Stimulated activated CD4-positive, alpha-beta T cell treated with anti-CD3 and anti-CD28 coated beads, TNF-alpha, amount 100 ng/mL, for 48 hours (primary cell): ENCODE data around the gene PNMT.

Experiments
- DNase-seq, 3 donors: peaks; one replicate each; pipeline ENCODE4 v3.0.0-alpha.2; 2020; ENCODE audit warnings: low read depth in 3 of 3

PNMT gene

DNA sequence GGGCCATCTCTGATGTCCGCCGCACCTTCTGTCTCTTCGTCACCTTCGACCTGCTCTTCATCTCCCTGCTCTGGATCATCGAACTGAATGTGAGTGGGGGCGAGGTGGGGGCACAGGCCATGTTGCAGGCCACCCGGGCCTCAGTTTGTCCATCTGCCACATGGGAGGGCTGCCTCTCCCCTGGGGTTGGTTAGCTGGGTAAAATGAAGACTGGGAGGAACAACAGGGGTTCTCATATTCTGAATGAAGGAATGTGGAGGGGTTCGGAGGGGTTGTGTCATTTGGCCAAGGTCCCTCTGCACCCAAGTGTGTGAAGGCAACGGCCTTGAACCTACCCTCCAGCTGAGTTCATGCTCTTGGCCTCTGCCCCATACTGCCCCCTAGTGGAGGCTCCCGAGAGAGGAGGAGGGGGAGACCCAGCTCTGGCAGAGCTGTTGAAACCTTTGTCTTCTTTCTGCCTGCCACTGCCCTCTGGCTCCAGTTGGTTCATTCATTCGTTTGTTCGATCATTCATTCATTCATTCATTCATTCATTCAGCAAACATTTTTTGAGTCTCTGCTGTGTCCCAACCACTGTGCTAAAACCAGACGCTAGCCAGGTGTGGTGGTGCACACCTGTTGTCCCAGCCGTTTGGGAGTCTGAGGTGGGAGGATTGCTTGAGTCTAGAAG, 14.5 kb upstream of the PNMT start:
- peak; percentile 65 to 79 (median 77) for DNase-seq

DNA sequence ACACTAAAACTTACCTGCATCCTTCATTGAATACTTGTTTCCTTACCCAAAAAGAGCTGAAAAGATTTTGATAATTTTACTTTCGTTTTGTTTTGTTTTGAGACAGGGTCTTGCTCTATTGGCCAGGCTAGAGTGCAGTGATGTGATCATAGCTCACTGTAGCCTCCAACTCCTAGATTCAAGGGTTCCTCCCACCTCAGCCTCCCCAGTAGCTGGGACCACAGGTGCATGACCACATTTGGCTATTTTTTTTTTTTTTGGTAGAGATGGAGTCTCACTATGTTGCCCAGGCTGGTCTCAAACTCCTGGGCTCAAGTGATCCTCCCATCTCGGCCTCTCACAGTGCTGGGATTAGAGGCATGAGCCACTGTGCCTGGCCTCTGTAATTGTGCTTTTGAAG, 13.1 kb upstream of the PNMT start:
- no peak for DNase-seq

DNA sequence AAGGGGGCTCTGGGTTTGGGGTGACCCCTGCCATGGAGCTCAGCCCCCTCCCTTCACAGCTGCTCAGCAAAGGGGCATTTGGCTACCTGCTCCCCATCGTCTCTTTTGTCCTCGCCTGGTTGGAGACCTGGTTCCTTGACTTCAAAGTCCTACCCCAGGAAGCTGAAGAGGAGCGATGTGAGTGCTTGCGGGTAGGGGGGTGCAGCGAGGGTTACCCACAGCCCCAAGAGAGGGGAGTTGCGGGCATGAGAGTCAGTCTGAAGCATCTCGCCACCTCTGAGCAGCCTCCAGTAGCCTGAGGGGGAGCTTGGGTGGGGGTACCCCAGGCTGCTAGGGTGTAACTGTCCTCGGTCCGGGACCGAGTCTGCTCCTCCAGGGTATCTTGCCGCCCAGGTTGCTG, 9.9 kb upstream of the PNMT start:
- no peak for DNase-seq

DNA sequence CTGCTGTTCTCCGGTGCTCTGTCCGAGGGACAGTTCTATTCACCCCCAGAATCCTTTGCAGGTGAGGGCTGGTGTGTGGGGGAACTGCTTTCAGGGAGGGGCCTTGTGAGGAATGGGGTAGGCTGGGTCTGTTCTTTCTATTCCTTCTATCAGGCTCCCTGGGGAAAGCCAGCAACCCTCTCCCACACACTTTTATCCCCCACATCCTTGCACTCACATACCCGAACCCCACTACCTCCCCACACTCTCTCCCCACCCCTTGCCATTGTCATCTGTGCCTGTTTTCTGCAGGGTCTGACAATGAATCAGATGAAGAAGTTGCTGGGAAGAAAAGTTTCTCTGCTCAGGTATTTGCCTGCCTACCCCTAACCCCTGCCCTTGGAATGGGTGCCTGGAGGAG, 9.5 kb upstream of the PNMT start:
- no peak for DNase-seq

DNA sequence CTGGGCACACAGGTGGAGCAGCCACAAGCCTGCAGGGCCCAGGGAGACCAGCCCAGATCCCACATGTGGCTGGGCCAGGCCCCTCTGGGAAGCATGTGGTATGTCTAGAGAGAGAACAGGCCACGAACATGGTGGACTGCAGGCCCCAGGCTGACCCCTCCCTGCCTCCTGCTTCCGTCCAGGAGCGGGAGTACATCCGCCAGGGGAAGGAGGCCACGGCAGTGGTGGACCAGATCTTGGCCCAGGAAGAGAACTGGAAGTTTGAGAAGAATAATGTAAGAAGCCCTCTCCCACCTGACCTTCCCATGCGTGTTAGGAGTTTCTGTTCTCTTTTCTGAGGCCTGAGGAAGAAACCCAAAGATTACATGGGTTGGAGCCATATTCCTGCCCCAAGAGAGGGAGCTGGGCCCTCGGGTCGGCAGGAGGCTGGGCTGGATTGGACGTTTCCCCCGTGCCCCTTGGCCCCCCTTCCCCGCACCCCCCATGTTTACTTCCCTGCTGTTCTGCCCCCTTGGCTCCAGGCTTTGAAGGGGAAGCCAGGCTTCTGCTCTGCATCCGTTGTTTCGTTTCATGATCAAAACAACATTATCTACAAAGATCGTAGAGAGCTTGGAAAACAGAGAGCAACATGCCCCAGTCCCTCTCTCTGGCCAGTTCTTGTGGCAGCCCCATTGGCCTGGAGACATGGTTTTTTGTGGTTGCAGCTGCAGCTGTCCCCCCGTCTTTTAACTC, 8.8 kb upstream of the PNMT start:
- DNase-seq: no peak

DNA sequence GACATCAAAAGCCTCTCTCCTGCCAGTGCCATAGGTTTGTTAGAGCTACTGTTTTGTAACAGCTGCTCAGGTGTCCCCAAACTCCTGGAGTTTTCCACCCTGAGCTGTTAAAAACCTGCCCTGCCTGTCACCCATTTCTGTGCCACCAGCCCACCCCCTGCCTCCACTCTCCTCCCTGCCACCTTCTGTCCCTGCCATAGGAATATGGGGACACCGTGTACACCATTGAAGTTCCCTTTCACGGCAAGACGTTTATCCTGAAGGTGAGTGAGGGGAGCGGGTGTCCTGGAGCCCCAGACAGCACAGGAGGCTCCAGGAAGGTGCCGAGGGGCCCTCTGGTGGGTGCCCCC, 8.3 kb upstream of the PNMT start:
- no peak for DNase-seq

DNA sequence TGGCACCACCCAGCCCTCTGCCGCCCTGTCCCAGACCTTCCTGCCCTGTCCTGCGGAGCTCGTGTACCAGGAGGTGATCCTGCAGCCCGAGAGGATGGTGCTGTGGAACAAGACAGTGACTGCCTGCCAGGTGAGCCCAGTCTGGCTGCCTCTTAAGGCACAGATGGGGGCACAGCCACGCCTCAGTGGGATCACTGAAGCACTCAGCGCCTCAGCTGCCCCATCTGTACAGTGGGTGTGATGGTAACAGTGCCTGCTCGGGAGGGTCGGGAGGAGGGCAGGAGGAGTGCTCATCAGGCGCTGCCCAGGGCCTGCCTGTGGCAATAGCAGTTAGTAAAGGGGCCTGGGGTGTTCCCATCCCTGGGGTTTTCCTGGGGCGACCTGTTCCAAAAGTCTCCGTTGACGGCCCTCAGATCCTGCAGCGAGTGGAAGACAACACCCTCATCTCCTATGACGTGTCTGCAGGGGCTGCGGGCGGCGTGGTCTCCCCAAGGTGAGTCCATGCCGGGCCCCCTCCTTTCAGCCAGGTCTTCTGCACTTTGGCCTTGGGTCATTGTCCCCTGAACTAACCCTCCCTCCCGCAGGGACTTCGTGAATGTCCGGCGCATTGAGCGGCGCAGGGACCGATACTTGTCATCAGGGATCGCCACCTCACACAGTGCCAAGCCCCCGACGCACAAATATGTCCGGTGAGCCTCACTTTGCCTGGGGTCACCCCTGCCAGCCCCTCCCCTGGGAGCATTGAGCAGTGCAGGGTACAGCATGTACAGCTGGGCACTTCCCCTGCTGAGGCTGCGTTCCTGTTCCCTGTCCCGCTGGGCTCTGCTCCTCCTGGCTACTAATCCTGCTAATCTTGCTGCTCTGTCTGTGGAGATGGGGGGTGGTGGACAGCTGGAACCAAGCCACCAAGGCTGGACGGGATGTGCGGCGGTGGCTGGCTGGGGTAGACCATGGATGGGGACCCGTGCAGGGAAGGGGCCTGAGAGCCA, 7.6 kb upstream of the PNMT start:
- no peak for DNase-seq

DNA sequence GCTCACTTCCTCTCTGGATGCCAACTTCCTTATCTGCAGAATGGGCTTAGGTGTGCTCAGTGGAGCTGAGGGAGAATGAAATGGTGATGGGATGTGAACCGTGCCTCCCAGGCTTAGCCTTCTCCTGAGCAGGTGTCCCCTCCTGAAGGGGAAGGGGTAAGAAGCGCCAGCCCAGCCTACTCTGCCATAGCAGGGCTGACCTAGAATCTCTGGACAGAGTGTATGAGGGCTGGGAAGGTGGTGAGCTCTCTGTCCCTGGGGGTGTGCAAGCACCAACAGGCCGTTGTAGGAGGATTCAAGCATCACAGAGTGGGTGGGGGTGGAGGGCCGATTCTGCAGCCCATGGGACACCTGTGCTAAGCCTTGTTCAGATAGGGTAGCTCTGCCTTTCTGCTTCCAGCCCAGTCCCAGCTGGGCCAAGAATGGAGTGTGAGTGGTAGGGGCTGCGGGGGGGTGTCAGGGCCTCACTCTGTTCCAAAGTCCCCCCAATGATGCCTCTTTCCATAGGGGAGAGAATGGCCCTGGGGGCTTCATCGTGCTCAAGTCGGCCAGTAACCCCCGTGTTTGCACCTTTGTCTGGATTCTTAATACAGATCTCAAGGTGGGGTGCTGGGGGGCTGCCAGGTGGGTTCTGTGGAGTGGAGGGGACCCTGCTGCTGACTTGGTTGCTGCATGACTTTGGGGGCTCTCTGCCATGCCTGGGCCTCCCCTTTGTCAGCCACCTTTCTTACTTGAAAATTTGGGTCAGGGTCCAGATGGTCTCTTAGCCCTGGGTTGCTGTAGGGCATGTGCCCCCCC, 6.3 kb upstream of the PNMT start:
- no peak for DNase-seq

DNA sequence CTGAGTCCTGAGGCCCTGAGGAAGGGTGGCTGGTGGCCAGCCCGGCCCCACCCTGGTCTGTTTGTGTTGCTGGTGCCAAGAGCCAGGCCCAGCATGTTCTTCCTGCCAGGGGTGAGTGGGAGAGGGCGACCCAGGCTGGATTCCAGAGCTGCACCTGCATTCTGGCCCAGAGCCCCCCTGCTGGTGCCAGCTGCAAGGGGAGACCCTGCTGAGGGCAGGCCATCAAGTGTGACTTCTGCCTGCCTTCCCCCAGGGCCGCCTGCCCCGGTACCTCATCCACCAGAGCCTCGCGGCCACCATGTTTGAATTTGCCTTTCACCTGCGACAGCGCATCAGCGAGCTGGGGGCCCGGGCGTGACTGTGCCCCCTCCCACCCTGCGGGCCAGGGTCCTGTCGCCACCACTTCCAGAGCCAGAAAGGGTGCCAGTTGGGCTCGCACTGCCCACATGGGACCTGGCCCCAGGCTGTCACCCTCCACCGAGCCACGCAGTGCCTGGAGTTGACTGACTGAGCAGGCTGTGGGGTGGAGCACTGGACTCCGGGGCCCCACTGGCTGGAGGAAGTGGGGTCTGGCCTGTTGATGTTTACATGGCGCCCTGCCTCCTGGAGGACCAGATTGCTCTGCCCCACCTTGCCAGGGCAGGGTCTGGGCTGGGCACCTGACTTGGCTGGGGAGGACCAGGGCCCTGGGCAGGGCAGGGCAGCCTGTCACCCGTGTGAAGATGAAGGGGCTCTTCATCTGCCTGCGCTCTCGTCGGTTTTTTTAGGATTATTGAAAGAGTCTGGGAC, 5.5 kb upstream of the PNMT start:
- no peak for DNase-seq

DNA sequence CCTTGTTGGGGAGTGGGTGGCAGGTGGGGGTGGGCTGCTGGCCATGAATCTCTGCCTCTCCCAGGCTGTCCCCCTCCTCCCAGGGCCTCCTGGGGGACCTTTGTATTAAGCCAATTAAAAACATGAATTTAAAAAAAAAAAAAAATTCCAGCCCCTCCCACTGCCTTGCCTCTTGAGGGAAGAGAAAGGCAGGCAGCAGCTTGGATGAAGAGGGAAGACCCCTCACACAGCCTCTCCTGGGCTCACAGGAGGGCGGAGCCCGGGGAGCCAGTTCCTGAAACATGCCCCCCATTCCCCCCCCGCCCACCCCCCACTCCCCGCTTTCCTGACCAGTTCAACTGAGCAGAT, 4.9 kb upstream of the PNMT start:
- DNase-seq: no peak

DNA sequence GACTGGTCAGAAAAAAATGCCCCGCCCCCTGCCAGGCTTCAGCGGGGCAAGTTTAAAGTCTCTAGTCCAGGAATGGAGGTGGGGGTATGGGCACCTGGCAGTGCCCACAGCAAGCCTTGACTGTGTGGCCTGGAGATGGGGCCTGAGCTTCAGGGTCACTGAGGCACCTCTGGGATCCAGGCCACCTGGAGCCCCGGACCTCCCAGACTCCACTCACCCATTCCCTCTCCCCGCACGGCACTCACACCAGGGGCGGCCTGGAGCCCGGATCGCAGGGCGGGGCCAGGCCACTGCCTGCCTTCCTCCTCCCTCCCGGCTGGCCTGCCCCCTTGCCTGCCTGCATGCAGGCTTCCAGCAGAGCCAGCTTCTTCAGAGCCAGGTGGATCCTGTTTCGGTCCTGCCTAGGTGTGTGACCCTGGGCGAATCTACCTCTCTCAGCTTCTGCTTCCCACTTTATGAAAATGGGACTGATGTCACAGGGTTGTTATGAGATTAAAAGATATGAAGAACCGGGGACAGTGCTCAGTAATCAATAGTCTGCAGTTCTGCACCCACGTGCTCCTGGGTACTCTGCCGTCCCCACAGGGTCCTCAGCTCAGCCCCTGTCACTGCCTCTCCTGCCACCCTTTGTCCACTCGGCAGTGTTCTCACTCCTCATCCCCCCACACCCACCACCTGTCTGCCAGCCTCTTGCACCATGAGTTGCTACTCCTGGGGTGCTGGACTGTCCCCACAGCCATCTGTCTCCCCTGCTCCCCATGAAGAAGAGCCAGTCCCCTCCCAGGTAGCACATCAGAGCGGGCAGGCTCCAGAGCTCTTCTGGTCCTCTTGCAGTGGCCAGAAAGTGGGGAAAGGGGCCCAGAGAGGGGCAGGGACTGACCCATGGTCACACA, 4.3 kb upstream of the PNMT start:
- DNase-seq: no peak

DNA sequence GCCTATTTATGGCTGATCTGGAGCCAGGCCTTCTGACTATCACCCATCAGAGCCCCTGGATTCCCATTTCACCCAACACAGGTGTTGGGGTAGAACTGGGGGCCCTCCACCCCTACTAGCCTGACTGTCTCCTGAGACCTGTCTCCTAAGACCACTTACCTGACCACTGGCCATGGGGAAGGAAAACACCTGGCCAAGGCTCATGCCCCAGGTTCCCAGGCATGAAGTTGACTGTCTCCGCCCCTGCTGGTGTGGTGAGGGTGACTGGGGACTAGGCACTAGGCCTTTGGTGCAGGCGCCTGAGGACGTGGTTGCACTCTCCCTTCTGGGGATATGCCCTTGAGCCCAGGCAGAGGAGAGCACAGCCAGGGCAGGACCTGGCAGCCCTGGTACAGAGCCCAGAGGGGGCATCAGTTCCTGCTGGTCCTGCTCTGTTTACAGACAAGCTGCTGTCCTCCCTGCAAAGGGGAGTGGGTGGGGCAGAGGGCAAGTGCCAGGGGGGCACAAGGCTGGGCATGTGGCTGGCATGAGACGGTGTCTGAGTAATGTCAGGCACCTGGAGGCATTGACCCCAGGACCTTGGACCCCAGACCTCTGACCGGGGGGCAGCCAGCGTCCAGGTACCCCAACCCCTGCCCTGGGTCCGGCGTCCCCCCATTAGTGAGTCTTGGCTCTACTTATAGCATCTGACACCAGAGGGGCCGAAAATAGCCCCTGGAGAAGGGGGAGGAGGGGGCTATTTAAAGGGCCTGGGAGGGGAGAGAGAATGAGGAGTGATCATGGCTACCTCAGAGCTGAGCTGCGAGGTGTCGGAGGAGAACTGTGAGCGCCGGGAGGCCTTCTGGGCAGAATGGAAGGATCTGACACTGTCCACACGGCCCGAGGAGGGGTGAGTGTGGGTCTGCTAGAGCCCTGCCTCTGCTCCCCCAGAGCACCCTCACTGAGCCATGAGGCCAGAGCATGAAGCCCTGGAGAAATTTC, 3.4 kb upstream of the PNMT start, which contains the start of gene TCAP:
Gene TCAP (plus strand): TSS at position 769 of the 981 bp plus-strand sequence. CDS start 11 bp downstream, at position 780.
- no peak for DNase-seq

DNA sequence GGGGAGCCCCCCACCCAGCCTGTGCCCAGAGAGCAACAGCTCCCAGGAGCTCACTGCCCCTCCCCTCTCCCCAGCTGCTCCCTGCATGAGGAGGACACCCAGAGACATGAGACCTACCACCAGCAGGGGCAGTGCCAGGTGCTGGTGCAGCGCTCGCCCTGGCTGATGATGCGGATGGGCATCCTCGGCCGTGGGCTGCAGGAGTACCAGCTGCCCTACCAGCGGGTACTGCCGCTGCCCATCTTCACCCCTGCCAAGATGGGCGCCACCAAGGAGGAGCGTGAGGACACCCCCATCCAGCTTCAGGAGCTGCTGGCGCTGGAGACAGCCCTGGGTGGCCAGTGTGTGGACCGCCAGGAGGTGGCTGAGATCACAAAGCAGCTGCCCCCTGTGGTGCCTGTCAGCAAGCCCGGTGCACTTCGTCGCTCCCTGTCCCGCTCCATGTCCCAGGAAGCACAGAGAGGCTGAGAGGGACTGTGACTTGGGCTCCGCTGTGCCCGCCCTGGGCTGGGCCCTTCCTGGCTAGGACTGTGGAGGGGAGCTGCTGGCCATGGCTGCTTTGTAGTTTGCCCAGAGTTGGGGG, 2.5 kb upstream of the PNMT start:
- no peak for DNase-seq

DNA sequence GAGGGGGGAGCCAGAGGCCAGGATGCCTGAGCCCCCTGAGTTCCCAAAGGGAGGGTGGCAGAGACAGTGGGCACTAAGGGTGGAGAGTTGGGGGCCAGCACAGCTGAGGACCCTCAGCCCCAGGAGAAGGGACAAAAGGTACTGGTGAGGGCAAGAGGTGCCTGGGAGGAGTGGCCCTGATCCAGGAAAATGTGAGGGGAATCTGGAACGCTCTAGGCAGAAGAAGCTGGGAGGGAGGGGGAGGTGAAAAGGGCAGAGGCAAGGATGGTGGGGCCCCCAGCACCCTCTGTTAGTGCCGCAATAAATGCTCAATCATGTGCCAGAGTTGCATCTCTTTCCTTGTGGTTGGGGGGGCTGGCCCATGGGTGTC, 2.0 kb upstream of the PNMT start:
- DNase-seq: no peak

DNA sequence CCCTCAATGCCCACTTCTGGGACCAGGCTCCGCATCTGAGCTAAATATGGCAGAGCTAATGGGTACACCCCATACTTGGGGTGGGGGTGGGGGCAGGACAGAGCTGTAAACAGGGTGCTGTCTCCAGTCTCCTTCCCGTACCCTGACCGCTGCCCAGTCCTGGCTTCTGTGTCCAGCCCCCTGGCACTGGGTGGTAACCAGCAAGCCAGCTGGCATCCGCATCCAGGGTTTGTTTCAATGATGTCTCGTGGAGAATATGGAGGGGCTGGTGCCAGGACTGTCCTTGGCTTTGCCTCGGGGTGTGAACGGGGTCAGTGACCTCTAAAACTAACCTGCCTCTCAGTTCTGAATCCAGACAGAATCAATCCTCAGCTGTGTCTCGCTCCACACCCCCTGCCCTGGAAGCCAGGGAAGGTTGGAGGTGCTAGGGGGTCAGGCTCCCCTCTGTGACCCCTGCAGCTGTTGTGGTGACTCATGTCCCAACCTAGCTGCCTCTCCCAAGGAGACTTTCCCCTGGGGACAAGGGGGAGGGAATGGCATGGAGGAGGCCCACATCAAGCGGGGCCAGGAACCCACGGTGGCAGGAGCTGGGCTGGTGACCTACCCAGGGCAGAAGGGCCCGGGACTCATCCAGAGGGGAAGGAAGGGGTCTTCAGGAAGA, 1.5 kb upstream of the PNMT start:
- DNase-seq: no peak

DNA sequence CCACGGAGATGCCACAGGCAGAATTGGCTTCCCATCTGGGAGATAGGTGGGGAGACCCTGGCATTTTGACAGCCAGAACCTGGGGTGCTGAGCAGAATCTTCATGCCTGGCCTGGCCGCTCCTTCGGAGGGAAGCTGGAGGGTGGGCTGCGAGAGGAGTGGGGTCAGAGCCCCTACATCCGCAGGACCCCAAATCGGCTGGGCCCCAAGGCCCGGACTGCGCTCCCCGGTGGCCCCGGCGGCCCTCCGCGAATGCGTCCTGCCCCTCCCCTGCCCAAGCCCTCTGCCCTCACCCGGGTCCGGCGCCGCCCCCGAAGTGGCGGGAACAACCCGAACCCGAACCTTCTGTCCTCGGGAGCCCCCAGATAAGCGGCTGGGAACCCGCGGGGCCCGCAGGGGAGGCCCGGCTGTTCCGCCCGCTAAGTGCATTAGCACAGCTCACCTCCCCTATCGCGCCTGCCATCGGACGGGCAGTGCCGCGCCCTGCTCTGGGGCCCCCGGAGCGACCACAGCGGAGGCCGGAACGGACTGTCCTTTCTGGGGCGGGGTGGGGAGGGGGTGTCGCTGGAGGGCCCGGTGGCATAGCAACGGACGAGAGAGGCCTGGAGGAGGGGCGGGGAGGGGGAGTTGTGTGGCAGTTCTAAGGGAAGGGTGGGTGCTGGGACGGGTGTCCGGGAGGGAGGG, 850 bp upstream of the PNMT start:
- no peak for DNase-seq
